Kidney epithelial cell (primary cell): Measurements from ENCODE around the gene TTC9. TPM values are rescaled to one million over a fixed set of nuclear protein-coding genes. Genes with fewer than 3 reads are reported as not detected.

Source experiments
- DNase-seq: peaks from one replicate; pipeline ENCODE4 v3.0.0-alpha.2; 2010; ENCODE audit warnings: low read depth
- H3K27me3 ChIP-seq: 2 replicates; pipeline ENCODE4 v1.6.0; 2011; ENCODE audit warnings: low read length; ENCODE audit not compliant: control insufficient read depth, insufficient read depth
- H3K36me3 ChIP-seq: 2 replicates; pipeline ENCODE4 v1.5.1; 2011; ENCODE audit warnings: low read length; ENCODE audit not compliant: control insufficient read depth, insufficient read depth
- H3K4me3 ChIP-seq: 2 replicates; pipeline ENCODE4 v1.5.1; 2011; ENCODE audit warnings: low read depth, mild to moderate bottlenecking, control low read depth, low read length
- CTCF ChIP-seq: IDR thresholded peaks from 2 replicates; pipeline ENCODE4 v1.5.1; 2011; ENCODE audit warnings: mild to moderate bottlenecking, moderate library complexity, low read length, control low read depth, inconsistent platforms; ENCODE audit not compliant: insufficient read depth, poor library complexity, severe bottlenecking
- total RNA-seq: library from RNA; depleted of rRNA; stranded (reverse); fragments of >200 nt; gene quantifications from 2 replicates; pipeline ENCODE4 v1.2.3, GENCODE V29; 2015

TTC9 gene
- total RNA-seq, 1 donor from 2014 or later: 16.5 TPM

- no peak for TF ChIP-seq CTCF
- DNase-seq: peak; percentile 72
- Histone ChIP-seq H3K4me3 (peak within 1 kb of the TSS; percentile 98), H3K27me3 (no peaks in the 10 kb centered on the region), H3K36me3 (no peaks in the 10 kb centered on the region)
Measured at GRCh38 chr14:70600382-70601157, 41.1 kb upstream of the TTC9 start, which contains the start of gene MED6. MED6 (minus strand) TSS chr14:70600655; CDS start chr14:70600637, 18 bp downstream.

GRCh38 chr14:70601162-70601561 lies 40.6 kb upstream of the TTC9 start:
- DNase-seq: no peak
- Histone ChIP-seq H3K36me3 (no peaks in the 10 kb centered on the region), H3K27me3 (no peaks in the 10 kb centered on the region), H3K4me3 (peak overlapping the region; percentile 98)
- TF ChIP-seq CTCF: no peak

GRCh38 chr14:70602254-70602653 lies 39.5 kb upstream of the TTC9 start:
- no peaks in the 10 kb centered on the region for H3K27me3 ChIP-seq
- H3K4me3 ChIP-seq: no peak overlapping the region
- DNase-seq: no peak
- H3K36me3 ChIP-seq: no peaks in the 10 kb centered on the region
- TF ChIP-seq CTCF: no peak

- no peaks in the 10 kb centered on the region for H3K36me3 ChIP-seq
- no peak for DNase-seq
- H3K4me3 ChIP-seq: no peak overlapping the region
- H3K27me3 ChIP-seq: no peaks in the 10 kb centered on the region
- TF ChIP-seq CTCF: no peak
Measured at GRCh38 chr14:70611216-70611615, 30.5 kb upstream of the TTC9 start.

- H3K4me3 ChIP-seq: no peak overlapping the region
- TF ChIP-seq CTCF: no peak
- DNase-seq: no peak
Measured at GRCh38 chr14:70616646-70617045, 25.1 kb upstream of the TTC9 start.

GRCh38 chr14:70618314-70618713 lies 23.4 kb upstream of the TTC9 start:
- no peak for TF ChIP-seq CTCF
- no peak overlapping the region for H3K4me3 ChIP-seq
- no peaks in the 10 kb centered on the region for H3K36me3 ChIP-seq
- no peaks in the 10 kb centered on the region for H3K27me3 ChIP-seq
- DNase-seq: no peak

More at GRCh38 chr14:70616646-70617045, 25.1 kb upstream of the TTC9 start:
- H3K27me3 ChIP-seq: no peaks in the 10 kb centered on the region
- H3K36me3 ChIP-seq: no peaks in the 10 kb centered on the region
